ES-I3 (cell line): Measurements from ENCODE around the gene FANCG.

ENCODE experiments used
- H3K36me3 ChIP-seq: 2 replicates; pipeline ENCODE4 v1.6.1; 2013; ENCODE audit warnings: mild to moderate bottlenecking, low read length, control low read depth, moderate library complexity; ENCODE audit not compliant: insufficient read depth
- H3K4me1 ChIP-seq: 2 replicates; pipeline ENCODE4 v1.6.1; 2013; ENCODE audit warnings: mild to moderate bottlenecking, control low read depth, low read length; ENCODE audit not compliant: insufficient read depth
- H3K9ac ChIP-seq: 2 replicates; pipeline ENCODE4 v1.6.1; 2013; ENCODE audit warnings: low read depth, mild to moderate bottlenecking, low read length, moderate library complexity
- H3K9me3 ChIP-seq: 2 replicates; pipeline ENCODE4 v1.6.1; 2013; ENCODE audit warnings: mild to moderate bottlenecking, low read length, moderate library complexity; ENCODE audit not compliant: control insufficient read depth, insufficient read depth

The FANCG gene

DNA sequence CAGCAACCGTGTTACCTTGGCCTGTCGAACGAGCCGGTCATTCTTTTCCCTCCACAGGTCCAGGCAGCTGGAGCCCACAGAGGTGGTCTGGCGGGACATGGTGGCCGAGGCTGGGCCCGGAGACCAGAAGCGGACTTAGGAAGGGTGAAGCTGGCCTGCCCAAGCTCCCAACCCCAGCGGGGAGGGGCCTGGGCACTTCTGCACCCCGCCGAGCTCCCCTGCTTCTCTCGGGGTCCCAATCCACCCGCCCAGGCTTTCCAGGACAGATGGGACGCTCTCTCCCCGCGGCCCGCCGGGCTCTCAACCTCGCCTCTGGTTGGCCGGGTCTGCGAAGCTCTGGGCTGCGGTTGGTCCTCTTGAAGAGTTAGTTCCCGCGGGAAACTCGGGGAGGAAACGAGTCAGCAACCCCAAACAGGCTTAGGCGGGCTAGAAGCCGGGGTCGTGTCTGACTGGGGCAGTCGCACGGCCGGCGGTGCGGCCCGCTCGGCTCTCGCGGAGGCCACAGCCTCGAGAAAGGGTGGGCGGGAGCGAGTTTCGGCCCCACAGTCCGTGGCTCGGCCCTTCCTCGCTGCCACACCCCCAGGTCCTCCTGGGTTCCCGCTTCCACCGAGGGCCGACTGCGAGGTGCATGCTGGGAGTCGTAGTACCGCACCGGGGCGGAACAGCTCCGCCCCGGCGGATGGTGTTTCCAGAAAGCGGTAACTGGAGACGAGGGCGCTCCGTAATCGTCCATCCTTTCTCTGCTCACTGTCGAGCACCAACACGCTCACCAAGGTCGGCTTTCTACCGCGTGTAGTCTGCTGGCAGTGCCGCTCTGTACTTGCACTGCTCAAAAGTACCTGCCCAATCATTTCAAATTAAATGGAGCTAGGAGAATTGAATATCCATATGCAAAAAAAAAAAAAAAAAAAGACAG lies at the start of gene FANCG:
FANCG (minus strand) TSS at position 517 of the 916 bp plus-strand sequence; CDS start at position 99, 418 bp downstream.
- Histone ChIP-seq H3K9ac (peak within 1 kb of the TSS; percentile 64), H3K4me1 (peaks cover 7% of the 10 kb centered on the region; the same call in 1 of the 2 replicates), H3K9me3 (no peaks in the 10 kb centered on the region), H3K36me3 (peaks cover 12% of the 10 kb centered on the region)

DNA sequence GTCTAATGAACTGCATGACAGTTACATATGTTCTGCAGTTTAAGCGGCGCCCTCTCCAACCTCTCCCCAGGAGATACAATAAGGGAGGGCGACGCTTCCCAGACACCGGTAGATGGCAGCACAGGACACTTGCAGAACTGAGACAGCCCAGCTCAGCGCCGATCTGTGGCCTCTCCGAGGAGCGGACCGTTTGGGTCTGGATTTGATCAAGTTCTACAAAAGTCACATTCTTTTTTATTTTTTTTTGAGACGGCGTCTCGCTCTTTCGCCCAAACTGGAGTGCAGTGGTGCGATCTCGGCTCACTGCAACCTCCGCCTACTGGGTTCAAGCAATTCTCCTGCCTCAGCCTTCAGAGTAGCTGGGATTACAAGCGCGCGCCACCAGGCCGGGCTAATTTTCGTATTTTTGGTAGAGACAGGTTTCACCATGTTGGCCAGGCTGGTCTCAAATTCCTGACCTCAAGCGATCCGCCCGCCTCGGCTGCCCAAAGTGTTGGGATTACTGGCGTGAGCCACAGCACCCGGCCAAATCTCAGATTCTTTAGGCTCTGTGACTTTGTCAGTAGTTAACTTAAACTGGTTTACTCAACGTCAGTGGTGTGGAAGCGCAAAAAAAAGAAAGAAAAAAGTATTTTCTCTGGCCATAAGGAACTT lies 37.3 kb upstream of the FANCG start:
- H3K4me1 ChIP-seq = peaks cover 8% of the 10 kb centered on the region
- H3K36me3 ChIP-seq = no peaks in the 10 kb centered on the region
- H3K9me3 ChIP-seq = no peaks in the 10 kb centered on the region
- peak overlapping the region; percentile 83 for H3K9ac ChIP-seq

DNA sequence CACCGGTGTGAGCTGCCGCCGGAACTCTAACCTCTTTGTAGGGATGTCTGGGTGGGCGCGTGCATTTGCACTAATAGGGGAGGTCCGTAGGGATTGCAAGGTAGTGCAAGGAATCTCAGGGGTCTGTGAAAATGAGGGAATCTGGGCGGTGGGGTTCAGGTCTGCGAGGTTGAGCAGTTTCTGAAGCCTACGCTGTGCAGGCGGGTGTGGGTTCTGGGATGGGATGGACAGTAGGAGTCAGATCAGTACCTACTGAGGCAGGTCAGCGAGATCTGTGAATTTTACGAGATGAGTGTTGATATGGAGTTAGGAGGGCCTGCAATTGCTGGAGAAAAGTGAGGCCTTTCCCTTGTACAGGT lies 36.8 kb upstream of the FANCG start:
- H3K9me3 ChIP-seq = no peaks in the 10 kb centered on the region
- H3K36me3 ChIP-seq = no peaks in the 10 kb centered on the region
- H3K4me1 ChIP-seq = peaks cover 9% of the 10 kb centered on the region
- H3K9ac ChIP-seq = peak overlapping the region; percentile 83; the same call in 1 of the 2 replicates

DNA sequence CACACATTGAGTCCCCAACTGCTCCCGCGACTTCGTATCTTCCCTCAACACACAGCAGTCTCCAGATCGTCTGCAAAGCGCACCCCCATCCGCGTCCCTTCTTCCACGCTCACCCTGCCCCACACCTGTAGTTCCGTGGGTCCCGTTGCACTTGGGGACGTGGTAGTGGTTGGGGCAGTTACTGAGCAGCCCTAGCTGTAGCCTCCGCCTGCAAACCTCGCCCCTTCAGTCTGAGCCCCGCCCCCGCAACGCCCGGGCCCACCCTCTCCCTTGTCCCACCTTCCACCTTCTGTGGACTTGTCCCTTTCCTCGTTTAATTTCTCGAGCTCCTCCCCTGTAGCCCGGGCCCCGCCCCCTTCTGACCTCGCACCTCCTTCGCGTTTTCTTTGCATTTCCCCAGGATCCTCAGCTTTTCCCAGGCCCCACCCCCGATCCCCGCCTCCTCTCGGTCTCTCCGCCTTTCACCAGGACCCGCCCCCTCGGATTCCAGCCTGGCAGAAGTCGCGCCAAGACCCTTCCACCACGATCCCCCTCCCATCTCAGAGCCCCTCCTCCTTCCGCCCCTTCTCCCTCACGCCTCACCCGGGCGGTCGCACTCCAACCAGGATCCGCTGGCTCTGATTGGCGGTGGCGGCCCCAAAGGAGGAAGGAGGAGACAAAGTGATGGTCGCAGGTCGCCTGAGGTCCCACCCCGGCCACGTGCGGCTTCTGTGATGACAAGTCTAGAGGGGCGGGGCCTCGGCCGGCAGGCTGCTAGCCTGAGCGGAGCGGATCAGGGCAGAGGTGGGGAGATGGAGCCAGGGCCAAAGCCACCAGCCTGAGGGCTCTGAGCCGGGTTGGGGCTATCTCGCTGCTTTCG lies 36.2 kb upstream of the FANCG start, which contains the start of gene ATOSB:
ATOSB (minus strand) TSS at position 183 of the 859 bp plus-strand sequence. CDS start 7,588 bp downstream, outside the sequence.
- H3K9me3 ChIP-seq = no peaks in the 10 kb centered on the region
- no peaks in the 10 kb centered on the region for H3K36me3 ChIP-seq
- H3K9ac ChIP-seq = peak within 1 kb of the TSS; percentile 83; the same call in 1 of the 2 replicates
- H3K4me1 ChIP-seq = peaks cover 9% of the 10 kb centered on the region

DNA sequence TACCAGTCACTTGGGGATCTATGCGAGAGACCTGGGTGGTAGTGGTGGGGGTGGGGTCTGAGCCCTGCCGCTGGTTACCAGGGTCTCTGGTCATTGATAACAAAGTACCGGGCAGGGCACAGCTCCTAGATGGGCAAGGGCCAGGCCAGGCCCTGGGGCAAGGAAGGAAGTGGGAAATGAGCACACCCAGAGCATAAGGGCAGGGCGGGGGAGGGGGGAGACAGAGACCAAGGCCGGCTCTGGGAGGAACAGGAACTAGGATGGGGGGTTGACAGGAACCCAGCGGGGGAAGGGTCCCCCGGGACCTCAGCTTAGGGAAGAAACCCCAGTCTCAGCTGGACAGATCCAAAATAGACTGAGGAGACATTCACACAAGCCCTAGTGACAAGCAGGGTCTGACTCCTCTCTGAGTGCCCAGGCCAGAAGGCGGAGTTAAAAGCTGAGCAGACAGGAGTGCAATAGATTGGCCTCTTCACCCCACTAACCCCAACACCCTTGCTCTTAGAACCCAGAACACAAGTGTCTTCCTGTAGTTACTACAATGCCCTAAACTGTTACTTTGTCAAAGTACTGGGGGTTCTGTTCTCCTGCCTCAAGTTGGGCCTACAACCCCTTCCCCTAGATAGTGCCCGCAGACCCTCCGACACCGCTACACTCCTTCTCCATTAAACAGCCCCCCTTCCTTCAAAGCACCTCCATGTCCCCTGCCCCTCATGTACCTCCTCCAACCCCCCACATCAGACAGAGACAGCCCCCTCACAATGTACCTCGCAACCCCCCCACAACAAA lies 35.3 kb upstream of the FANCG start:
- H3K9me3 ChIP-seq = no peaks in the 10 kb centered on the region
- peak overlapping the region; percentile 73; the same call in 1 of the 2 replicates for H3K9ac ChIP-seq
- peaks cover 9% of the 10 kb centered on the region for H3K4me1 ChIP-seq
- no peaks in the 10 kb centered on the region for H3K36me3 ChIP-seq

DNA sequence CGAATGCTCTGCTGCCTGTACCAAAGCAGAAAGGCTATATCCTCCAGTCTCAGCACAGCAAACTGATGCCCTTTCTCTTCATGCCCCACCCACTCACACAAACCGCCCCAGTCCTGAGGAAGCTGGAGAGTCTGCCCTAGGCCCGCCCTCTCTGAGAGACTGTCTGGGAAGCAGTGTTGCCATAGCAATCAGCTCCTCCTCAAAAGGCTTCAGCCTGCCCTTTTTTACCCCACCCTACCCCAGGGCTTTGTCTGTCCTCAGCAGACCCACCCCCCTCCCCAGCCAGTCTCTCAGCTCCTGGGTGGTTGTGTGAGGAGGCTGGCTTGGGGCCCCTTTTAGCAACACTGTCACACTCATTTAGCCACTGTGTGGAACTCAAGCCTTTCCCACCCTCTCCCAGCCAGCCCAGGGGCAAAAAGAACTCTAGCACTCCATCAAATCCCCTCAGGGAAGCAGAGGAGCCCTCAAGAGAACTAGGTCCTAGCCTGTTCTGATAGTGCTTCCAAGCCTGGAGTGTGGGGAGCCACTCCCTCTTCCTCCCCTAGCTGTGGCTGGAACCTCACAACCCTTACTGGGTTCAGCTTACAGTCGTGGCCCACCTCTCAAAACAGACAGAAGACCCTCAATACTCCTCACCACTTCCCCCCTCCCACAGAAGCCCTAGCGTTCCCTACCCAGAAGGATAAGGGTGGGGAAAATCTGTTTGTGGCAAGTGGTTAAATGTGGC lies 34.5 kb upstream of the FANCG start:
- H3K4me1 ChIP-seq = peaks cover 9% of the 10 kb centered on the region
- H3K9ac ChIP-seq = peak overlapping the region; percentile 73; the same call in 1 of the 2 replicates
- H3K9me3 ChIP-seq = no peaks in the 10 kb centered on the region
- H3K36me3 ChIP-seq = no peaks in the 10 kb centered on the region

DNA sequence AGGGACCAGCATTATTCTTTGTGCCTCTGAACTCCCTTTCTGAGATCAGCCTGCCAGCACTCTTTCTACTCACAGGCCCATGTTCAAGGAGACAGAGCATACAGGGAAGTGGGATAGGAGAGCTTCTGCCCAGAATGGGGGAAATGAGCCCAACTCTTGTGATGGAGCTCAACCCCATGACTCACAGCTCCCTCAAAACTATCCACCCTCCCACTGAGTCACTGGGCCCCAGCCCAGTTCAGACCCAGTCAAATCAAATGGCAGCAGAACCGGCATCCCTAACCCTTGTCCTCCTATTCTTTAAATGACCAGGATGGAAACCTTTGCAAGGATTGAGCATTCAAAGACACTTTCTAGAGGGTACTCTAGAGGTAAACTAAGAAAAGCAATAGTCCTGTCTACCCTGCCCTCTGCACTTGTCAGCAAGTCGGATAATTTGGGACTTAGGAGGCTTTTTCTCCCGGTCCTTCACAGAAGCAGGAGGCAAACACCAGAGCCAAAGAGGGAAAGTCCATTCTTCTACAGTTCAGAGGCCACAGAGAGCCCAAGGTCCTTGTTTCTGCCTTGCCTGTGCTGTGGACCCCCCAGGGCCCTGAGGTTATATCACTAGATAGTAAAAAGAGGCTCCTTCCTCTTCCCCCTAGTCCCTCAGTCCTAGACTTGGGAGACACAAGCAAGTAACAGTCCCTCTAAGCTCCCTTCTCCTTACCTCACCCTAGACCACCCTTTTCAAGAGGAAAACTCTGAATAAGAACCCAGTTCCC lies 32.7 kb upstream of the FANCG start:
- Histone ChIP-seq H3K4me1 (peaks cover 9% of the 10 kb centered on the region), H3K9ac (no peak overlapping the region), H3K36me3 (no peaks in the 10 kb centered on the region), H3K9me3 (no peaks in the 10 kb centered on the region)

DNA sequence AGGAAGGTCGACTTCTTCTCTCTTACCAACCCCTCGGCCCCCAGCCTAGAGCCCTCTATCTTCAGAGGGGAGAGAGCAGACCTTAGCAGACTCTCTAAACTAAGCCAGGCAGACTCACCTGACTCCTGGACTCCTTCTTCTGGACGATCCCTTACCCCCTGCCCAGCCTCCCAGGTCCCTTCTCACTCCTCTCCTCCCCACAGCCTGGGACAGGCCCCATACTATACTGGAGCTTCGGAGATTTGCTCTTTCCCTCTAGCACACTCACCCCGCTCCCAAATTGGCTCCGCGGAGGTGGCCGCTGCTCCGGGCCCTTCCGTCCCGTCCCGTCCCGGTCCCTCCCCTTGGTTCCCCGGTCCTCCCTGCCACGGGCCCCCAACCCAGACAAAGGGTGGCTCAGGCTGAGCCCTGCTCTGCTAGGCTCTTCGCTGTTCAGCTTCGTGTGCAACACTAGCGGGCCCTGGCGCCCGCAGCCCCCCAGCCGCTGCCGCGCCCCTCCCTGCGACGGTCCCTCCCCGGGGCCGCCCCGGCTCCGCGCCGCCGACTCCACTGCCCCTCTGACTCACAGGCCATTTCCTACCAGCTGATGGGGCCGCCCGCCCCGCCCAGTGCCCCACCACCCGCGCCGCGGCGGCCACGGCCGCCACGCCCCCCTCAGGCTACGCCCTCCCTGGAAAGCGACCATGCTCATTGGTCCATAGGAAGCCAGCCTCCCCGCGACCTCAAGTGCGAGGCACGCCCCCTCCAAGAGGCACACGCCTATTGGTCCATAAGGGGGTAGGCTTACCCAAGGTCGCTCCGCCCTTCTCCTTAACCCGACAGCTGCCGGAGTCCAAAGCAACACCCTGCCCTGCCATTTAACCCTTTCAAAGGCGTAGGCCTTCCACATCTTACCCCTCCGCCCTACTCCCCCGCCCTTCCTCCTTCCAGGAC lies 31.5 kb upstream of the FANCG start:
- peaks cover 9% of the 10 kb centered on the region for H3K4me1 ChIP-seq
- no peaks in the 10 kb centered on the region for H3K36me3 ChIP-seq
- peak overlapping the region; percentile 73 for H3K9ac ChIP-seq
- no peaks in the 10 kb centered on the region for H3K9me3 ChIP-seq

DNA sequence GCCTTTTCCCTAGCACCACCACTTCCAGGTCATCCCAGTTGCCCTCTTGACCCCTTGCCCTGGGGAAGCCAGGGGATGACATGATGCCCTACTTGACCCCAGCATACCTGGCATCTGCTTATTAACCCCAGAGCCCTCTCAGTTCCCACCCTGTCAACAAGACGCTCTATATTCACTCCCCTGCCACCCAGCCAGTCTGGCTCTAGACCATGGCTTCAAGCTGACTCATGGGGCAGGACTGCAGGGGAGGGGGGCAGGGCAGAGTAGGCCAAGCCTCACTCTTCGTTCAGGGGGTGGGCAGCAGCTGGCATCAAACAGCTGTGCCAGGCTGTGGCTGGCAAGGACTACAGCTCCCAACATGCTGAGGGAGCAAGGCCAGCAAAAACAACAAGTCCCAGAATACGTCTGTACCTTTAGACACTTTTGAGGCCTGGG lies 30.6 kb upstream of the FANCG start:
- peaks cover 9% of the 10 kb centered on the region for H3K4me1 ChIP-seq
- H3K9ac ChIP-seq = peak overlapping the region; percentile 73
- H3K36me3 ChIP-seq = no peaks in the 10 kb centered on the region
- H3K9me3 ChIP-seq = no peaks in the 10 kb centered on the region

DNA sequence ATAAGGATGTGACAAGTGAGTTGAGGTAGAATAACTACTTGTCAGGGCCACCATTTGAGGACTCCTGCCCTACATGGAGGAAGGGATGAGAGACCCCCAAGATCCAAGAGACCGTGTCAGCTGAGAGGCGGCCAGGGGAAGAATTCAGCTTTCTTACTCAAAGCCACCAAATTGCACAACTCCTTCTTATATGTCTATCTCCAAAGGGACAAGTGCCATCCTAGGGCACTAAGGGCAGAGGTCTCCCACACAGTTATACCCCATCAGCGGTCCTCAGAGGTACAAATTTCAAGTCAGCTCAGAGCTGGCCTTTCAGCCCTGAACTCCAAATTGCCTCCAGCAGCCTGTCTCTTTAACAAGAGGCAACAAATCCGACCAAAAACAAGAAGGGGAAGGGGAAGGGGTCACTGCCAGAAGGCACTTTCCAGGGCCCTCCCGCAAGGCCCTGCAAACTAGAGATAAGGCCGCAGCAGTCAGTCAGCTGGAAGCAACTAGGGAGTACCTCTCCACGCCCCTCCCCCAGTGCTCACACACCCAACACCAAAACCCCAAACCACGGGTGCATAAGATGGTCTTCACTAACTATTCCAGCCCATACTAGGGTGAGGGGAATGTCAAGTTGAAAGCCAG lies 29.3 kb upstream of the FANCG start:
- H3K4me1 ChIP-seq = peaks cover 5% of the 10 kb centered on the region
- H3K9me3 ChIP-seq = no peaks in the 10 kb centered on the region
- no peaks in the 10 kb centered on the region for H3K36me3 ChIP-seq
- H3K9ac ChIP-seq = no peak overlapping the region

DNA sequence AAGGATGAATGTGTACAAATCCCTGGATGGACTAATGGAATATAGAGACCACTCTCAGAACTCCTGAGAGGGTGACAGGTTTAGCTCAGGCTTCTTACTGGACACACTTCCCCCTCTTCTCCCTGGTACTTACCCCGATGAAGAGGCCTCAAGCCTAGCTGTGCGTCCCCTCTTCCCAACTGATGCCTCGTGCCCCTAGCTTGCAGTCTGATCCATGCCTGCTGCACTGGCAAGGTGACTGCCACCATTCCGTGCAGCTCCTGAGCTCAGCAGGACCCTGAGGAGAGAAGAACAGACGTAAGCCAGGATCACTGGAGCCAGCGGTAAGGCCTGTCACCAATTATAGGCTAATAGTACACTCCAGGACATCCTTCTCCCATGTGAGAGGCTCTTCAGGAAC lies 28.7 kb upstream of the FANCG start:
- H3K36me3 ChIP-seq = no peaks in the 10 kb centered on the region
- H3K4me1 ChIP-seq = peaks cover 10% of the 10 kb centered on the region
- H3K9me3 ChIP-seq = no peaks in the 10 kb centered on the region
- H3K9ac ChIP-seq = no peak overlapping the region
